Measurements from ENCODE around the gene UQCC3.

GRCh38 chr11:62665075-62665598 lies 6.3 kb upstream of the UQCC3 start, which contains the start of the genes C11orf98 and CSKMT:
- TF ChIP-seq EZH2 (IDR thresholded peaks at IDR 0.05) (no peak), POLR2AphosphoS5 (IDR thresholded peaks at IDR 0.05; ENCODE audit: borderline replicate concordance, low read depth, low read length) (peak; percentile 100)
